Activated naive CD4-positive, alpha-beta T cell treated with anti-CD3 and anti-CD28 coated beads, Interleukin-2, amount 10 ng/mL, durations not matched to agents 7 days and 5 days (primary cell): ENCODE data around the gene AGT.
"Not testable (repeated sequence)": the region's sequence is repeated elsewhere in the genome, so short reads cannot be mapped to it uniquely, and the experiment has no call there.

Experiments
- CTCF ChIA-PET: fragments of 350-600 bp; sonication (Branson Sonifier 250); formaldehyde crosslinking; loops from one replicate; lab custom pipeline; 2021; ENCODE audit warnings: antibody characterized with exemption; lab: Charles Lee
- DNase-seq: peaks from one replicate; pipeline ENCODE4 v3.0.0-alpha.2; 2020
- H3K27ac Mint-ChIP-seq: one replicate; pipeline ENCODE4 v1.8.0; 2021; ENCODE audit warnings: mild to moderate bottlenecking, moderate library complexity, mixed read lengths
- H3K27me3 Mint-ChIP-seq: one replicate; pipeline ENCODE4 v1.8.0; 2021; ENCODE audit warnings: mild to moderate bottlenecking, mixed read lengths
- H3K36me3 Mint-ChIP-seq: one replicate; pipeline ENCODE4 v1.8.0; 2021; ENCODE audit warnings: mixed read lengths
- H3K4me1 Mint-ChIP-seq: one replicate; pipeline ENCODE4 v1.8.0; 2021; ENCODE audit warnings: mixed read lengths
- H3K4me3 Mint-ChIP-seq: one replicate; pipeline ENCODE4 v1.8.0; 2021; ENCODE audit warnings: mild to moderate bottlenecking, moderate library complexity, mixed read lengths
- H3K9me3 Mint-ChIP-seq: one replicate; pipeline ENCODE4 v1.8.0; 2021; ENCODE audit warnings: mixed read lengths

Gene AGT

GRCh38 chr1:230706020-230706699 lies 7.8 kb downstream of the AGT start:
- no peak overlapping the region for H3K27ac Mint-ChIP-seq

GRCh38 chr1:230705289-230706019 lies 8.5 kb downstream of the AGT start:
- CTCF ChIA-PET = no interaction called here
- Mint-ChIP-seq H3K4me3 (no peak overlapping the region), H3K27ac (no peak overlapping the region), H3K27me3 (peaks cover 21% of the 10 kb centered on the region), H3K4me1 (no peaks in the 10 kb centered on the region), H3K36me3 (no peaks in the 10 kb centered on the region), H3K9me3 (no peaks in the 10 kb centered on the region)
- DNase-seq = no peak

More at GRCh38 chr1:230706020-230706699, 7.8 kb downstream of the AGT start:
- Mint-ChIP-seq H3K9me3 (no peaks in the 10 kb centered on the region), H3K36me3 (no peaks in the 10 kb centered on the region), H3K27me3 (peaks cover 21% of the 10 kb centered on the region), H3K4me3 (no peak overlapping the region), H3K4me1 (no peaks in the 10 kb centered on the region)
- no peak for DNase-seq
- CTCF ChIA-PET = no interaction called here

- Mint-ChIP-seq H3K4me3 (no peak overlapping the region), H3K4me1 (no peaks in the 10 kb centered on the region), H3K27ac (no peak overlapping the region), H3K36me3 (no peaks in the 10 kb centered on the region), H3K27me3 (peaks cover 21% of the 10 kb centered on the region), H3K9me3 (no peaks in the 10 kb centered on the region)
- CTCF ChIA-PET = no interaction called here
- no peak for DNase-seq
Observed at GRCh38 chr1:230704830-230705229, 9.1 kb downstream of the AGT start.

DNA sequence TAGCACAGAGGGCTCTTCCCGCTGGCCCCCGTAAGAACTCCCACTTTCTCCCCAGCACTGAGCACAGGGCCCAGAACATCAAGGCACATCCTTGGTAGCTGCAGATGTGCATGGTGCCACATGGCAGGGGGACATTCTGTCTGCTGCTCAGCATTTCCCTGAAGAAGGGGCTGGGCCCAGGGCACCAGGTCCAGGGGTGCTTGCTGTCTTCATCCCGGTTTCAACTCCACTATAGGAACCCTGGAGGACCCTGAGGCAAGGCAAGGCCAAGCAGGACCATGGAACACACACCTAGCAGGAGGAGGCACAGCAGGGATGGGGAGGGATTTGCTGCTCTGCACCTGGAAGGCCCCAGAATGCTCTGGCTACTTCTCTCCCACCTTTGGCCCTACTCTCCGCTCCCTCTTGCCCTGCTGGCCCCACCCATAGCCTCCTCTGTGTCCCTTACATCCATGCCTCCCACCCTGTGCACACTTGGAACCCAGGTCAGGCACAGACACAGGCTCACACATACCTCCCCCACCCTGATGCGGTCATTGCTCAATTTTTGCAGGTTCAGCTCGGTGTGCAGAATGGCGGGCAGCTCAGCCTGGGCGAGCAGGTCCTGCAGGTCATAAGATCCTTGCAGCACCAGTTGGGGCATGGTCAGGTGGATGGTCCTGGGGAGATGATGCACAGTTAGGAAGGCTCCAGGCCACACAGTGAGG lies 10.1 kb downstream of the AGT start:
- Mint-ChIP-seq H3K27ac (no peak overlapping the region), H3K27me3 (peaks cover 19% of the 10 kb centered on the region), H3K9me3 (no peaks in the 10 kb centered on the region), H3K4me3 (no peak overlapping the region), H3K4me1 (no peaks in the 10 kb centered on the region), H3K36me3 (no peaks in the 10 kb centered on the region)
- CTCF ChIA-PET = no interaction called here
- DNase-seq = no peak

GRCh38 chr1:230702934-230703678 lies 10.8 kb downstream of the AGT start:
- Mint-ChIP-seq H3K27me3 (peaks cover 16% of the 10 kb centered on the region), H3K4me1 (no peaks in the 10 kb centered on the region), H3K9me3 (no peaks in the 10 kb centered on the region), H3K4me3 (no peak overlapping the region), H3K36me3 (no peaks in the 10 kb centered on the region), H3K27ac (no peak overlapping the region)
- DNase-seq = no peak
- CTCF ChIA-PET = no interaction called here

DNA sequence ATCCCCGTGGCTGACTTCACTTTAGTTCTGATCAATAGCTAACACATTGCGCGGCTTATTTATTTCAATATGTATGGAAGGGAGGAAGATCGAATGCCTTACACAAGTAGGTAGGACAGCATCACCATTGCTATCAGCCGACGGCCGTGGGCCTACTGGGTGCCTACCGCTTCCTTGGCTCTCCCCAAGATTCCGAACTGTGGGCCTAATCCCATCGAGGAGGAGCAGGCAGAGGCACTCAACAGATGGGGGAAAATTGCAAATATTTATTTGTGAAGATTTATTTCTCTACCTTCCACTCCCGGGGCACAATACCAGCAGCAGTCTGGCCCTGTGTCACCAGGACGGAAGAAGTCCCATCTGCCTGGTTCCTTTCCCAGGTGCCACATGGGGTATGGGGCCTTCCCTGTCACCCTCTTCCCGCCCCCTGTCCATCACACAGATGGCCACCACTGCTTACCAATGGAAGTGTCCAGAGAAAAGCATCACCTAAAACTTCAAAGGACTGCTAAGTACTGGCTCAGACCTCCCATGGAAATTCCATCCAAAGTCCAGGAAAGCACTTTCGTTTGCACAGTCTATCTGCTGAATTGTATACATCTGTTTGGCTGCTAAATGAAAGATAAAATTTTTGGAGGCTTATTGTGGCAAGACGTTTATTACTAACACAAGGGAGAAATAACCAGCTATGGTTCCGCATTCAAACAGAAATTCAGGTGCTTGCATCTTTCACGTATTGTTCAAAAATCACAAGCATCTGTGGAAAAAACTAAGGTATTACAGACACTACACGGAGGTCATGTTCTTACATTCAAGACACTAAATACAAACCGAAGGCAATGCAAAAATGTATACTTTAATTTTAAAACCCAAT lies 11.8 kb downstream of the AGT start:
- Mint-ChIP-seq H3K27ac (no peak overlapping the region), H3K9me3 (no peaks in the 10 kb centered on the region), H3K4me1 (no peaks in the 10 kb centered on the region), H3K27me3 (peaks cover 9% of the 10 kb centered on the region), H3K36me3 (no peaks in the 10 kb centered on the region), H3K4me3 (no peak overlapping the region)
- CTCF ChIA-PET = no interaction called here
- DNase-seq = no peak

DNA sequence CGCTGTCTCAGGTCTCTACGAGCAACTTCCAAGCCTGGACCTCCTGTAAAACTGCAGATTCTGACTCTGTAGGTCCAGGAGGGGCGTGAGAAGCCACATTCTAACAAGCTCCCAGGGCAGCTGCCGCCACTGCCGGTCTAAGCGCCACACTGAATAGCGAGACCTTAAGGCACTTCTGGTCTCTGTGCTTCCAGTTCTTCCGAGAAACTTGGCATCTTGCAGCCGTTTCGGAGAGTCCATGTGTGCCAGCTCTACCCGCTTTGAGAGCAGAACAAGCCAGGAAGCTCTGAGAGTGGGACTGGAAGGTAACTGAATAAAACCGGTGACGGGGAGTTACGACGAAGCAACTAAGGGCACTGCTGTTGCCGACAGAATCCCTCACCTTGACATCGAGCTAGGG lies 12.5 kb downstream of the AGT start:
- CTCF ChIA-PET = no interaction called here
- Mint-ChIP-seq H3K4me3 (no peak overlapping the region), H3K9me3 (no peaks in the 10 kb centered on the region), H3K36me3 (no peaks in the 10 kb centered on the region), H3K4me1 (no peaks in the 10 kb centered on the region), H3K27ac (no peak overlapping the region), H3K27me3 (peaks cover 5% of the 10 kb centered on the region)
- DNase-seq = no peak

DNA sequence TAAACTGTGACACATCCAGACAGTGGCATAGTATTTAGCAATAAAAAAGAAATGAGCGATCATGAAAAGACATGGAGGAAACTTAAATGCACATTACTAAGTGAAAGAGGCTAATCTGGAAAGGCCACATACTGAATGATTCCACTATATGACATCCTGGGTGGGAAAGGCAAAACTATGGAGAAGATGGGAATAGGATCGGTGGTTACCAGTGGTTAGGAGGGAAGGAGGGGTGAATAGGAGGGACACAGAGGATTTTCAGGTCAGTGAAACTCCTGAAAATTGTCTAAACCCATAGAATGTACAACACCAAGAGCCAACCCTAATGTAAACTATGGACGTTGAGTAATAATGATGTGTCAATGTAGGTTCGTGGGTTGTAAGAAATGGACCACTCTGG lies 13.8 kb downstream of the AGT start:
- no peaks in the 10 kb centered on the region for H3K9me3 Mint-ChIP-seq
- no peak for DNase-seq
- H3K27me3 Mint-ChIP-seq = peaks cover 5% of the 10 kb centered on the region
- no peaks in the 10 kb centered on the region for H3K36me3 Mint-ChIP-seq
- H3K27ac Mint-ChIP-seq = no peak overlapping the region
- H3K4me3 Mint-ChIP-seq = no peak overlapping the region
- CTCF ChIA-PET = no interaction called here
- H3K4me1 Mint-ChIP-seq = no peaks in the 10 kb centered on the region

DNA sequence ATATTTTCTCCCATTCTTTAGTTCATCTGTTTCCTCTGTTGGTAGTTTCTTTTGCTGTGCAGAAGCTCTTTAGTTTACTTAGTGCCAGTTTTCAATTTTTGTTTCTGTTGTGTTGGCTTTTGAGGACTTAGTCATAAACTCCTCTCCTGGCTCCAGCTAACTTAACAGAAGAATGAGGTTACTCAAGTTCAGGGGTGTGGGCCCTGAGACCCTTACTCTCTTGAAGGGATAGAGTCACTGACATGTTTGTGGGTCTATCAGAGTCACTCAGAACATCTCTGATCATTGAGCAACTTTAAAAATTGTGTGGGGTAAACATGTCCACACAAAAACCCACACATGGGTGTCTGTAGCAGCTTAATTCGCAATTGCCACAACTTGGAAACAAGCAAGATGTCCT lies 14.2 kb downstream of the AGT start:
- no peaks in the 10 kb centered on the region for H3K9me3 Mint-ChIP-seq
- no peaks in the 10 kb centered on the region for H3K36me3 Mint-ChIP-seq
- H3K4me3 Mint-ChIP-seq = no peak overlapping the region
- CTCF ChIA-PET = no interaction called here
- DNase-seq = no peak
- no peak overlapping the region for H3K27ac Mint-ChIP-seq
- no peaks in the 10 kb centered on the region for H3K4me1 Mint-ChIP-seq
- peaks cover 5% of the 10 kb centered on the region for H3K27me3 Mint-ChIP-seq

DNA sequence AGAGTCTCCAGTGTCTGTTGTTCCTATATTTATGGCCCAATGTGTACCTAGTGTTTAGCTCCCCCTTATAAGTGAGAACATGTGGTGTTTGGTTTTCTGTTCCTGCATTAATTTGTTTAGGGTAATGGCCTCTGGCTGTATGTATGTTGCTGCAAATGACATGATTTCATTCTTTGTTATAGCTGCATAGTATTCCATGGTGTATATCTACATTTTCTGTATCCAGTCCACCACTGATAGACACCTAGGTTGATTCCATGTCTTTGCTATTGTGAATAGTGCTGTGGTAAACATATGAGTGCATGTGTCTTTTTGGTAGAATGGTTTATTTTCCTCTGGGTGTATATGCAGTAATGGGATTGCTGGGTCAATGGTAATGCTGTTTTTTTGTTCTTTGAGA lies 15.0 kb downstream of the AGT start:
- H3K27ac Mint-ChIP-seq, H3K4me3 Mint-ChIP-seq, H3K9me3 Mint-ChIP-seq, H3K36me3 Mint-ChIP-seq, H3K4me1 Mint-ChIP-seq, CTCF ChIA-PET, DNase-seq, H3K27me3 Mint-ChIP-seq: not testable (repeated sequence)

GRCh38 chr1:230698130-230698529 lies 15.8 kb downstream of the AGT start:
- Mint-ChIP-seq H3K4me1 (peaks cover 2% of the 10 kb centered on the region), H3K4me3 (no peak overlapping the region), H3K36me3 (no peaks in the 10 kb centered on the region), H3K9me3 (no peaks in the 10 kb centered on the region), H3K27ac (no peak overlapping the region), H3K27me3 (peaks cover 5% of the 10 kb centered on the region)
- DNase-seq = no peak
- CTCF ChIA-PET = no interaction called here

DNA sequence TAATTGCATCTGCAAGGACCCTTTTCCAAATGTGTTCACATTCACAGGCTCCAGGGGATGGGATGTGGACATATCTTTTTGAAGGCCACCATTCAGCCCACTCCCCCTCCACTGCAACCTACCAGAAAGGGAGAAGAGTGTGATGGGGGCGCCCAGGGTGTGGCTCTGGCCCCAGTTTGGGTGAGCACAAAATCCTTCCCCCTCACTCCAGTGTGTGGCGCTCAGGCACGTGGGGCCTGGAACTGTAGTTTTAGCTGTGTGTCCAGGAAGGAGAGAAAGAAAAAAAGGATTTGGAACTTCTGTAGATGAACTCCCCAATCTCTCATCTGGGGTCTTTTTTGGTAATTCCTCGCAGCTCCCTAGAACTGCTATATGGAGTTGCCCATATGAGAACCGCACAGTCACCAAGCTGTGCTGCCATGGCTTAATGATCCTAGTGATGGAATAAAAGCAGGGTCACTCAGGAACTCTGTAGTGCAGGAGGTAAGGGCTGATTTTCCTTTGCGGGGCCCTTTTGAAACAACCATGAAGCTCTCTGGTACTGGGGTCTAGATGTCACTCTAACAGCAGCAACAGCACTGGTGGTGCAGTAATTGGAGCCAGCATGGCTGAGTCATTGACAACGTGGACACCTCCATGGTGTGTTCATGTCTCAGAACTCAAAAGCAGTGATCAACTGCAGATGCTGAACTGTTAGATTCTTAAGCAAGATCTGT lies 17.0 kb downstream of the AGT start:
- CTCF ChIA-PET = no interaction called here

DNA sequence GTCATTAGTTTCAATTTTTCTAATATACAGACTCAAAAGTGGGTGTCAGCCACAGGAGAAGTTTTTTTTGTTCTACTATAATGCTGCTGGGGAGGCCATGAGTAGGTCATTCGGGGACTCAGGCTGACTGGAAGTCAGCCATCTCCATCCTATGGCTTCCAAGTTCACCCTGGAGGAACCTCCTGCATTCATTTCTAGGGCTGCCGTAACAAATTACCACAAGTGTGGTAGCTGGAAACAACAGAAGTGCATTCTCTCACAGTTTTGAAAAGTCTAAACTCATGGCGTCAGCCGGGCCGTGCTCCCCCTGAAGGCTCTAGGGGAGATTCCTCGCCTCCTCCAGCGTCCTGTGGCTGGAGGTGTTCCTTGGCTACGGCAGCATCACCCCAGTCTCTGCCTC lies 17.7 kb downstream of the AGT start:
- no peak for DNase-seq
- peaks cover 2% of the 10 kb centered on the region for H3K4me1 Mint-ChIP-seq
- CTCF ChIA-PET = no interaction called here
- H3K27ac Mint-ChIP-seq = no peak overlapping the region
- H3K36me3 Mint-ChIP-seq = peaks cover 15% of the 10 kb centered on the region
- H3K4me3 Mint-ChIP-seq = no peak overlapping the region
- no peaks in the 10 kb centered on the region for H3K9me3 Mint-ChIP-seq
- peaks cover 5% of the 10 kb centered on the region for H3K27me3 Mint-ChIP-seq

More for the DNA sequence above, 17.0 kb downstream of the AGT start:
- no peak overlapping the region for H3K4me3 Mint-ChIP-seq
- no peak for DNase-seq
- H3K9me3 Mint-ChIP-seq = no peaks in the 10 kb centered on the region
- H3K27ac Mint-ChIP-seq = no peak overlapping the region
- peaks cover 2% of the 10 kb centered on the region for H3K4me1 Mint-ChIP-seq
- peaks cover 9% of the 10 kb centered on the region for H3K36me3 Mint-ChIP-seq
- peaks cover 5% of the 10 kb centered on the region for H3K27me3 Mint-ChIP-seq
